Measurements from ENCODE around the gene CENATAC.
"Not testable (repeated sequence)": the region's sequence is repeated elsewhere in the genome, so short reads cannot be mapped to it uniquely, and the experiment has no call there.

Gene CENATAC

DNA sequence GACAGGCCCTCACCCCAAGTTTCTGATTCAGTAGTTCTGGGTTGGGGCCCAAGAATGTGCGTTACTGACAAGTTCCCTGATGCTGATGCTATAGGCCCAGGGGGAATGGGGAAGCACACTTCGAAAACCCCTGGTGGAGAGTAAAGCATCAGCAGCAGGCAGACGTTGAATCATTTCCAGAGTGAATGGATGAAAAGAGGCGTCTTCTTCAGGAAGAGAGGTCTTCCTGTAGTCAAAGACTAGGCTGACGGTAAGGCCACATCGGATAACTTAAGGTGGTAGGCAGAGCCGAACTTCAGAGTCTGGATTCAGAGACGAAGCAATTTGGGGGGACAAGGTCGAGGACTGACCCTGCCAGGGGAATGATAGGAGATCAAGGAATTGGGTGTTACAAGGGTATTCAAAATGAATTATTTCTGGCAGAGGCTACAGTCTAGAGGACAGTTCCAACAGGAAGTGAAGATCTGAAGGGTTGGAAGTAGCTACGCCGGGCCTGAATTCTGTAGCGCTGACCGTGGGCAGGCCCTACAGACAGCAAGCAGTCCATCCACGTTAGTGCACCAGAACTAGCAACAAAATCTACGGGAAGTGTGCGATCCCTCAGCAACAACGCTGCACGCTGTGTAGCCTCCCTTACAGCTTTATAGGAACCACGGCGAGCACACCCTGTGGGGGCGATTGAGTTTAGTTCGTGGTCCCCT, 862 bp upstream of the CENATAC start:
- DNase-seq (ENCODE audit: low spot score): no peak

DNA sequence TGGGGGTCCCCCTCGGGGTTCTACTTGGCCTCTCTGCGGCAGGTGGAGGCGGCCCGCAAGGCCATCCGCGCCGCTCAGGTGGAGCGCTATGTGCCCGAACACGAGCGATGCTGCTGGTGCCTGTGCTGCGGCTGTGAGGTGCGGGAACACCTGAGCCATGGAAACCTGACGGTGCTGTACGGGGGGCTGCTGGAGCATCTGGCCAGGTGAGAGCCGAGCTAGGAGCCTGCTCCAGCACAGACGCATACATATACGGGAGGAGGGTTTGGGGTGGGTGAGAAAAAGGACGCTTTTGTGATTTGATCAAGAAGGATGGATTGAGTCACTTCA, 415 bp downstream of the CENATAC start:
- no peak for DNase-seq (ENCODE audit: low spot score)

DNA sequence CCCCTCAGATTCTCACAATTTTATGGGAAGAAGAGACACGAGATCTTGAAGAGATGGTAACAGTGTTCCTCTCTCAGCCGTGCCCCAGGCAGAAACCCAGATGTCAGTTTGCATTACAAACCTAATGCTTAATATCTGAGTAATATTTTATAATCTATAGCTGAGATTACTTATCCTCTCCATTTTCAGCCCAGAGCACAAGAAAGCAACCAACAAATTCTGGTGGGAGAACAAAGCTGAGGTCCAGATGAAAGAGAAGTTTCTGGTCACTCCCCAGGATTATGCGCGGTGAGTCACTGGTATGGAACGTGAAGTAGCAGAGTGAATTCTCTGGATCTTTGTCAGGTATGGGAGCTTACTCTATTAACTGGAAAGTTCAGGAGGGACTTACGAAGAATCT, 884 bp downstream of the CENATAC start:
- no peak for DNase-seq (ENCODE audit: low spot score)

DNA sequence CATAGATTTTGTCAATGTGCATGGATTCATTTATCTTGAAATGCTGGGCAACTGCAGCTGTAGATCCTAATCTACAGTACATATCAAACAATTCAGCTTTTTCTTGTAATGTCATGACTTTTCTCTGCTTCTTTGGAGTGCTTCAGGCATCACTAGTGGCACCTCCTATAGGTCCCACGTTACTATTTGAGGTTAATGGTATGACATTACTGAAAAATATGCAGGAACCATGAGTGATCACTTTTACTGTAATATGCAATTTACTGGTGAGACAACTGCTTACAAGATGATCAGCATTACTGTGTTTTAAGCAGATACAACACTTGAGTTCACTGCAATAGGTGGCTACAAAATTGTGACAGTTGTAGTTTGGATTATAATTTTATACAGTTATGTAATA, 3.0 kb downstream of the CENATAC start:
- no peak for DNase-seq (ENCODE audit: low spot score)

DNA sequence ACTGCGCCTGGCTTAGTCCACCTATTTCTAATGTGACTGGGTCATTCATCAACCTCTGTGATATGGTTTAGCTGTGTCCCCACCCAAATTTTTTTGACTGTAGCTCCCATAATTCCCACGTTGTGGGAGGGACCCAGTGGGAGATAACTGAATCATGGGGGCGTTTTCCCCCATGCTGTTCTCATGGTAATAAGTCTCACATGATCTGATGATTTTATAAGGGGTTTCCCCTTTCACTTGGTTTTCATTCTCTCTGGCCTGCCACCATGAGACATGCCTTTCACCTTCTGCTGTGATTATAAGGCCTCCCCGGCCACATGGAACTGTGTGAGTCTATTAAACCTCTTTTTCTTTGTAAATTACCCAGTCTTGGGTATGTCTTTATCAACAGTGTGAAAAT, 8.7 kb downstream of the CENATAC start:
- DNase-seq (ENCODE audit: low spot score): no peak

DNA sequence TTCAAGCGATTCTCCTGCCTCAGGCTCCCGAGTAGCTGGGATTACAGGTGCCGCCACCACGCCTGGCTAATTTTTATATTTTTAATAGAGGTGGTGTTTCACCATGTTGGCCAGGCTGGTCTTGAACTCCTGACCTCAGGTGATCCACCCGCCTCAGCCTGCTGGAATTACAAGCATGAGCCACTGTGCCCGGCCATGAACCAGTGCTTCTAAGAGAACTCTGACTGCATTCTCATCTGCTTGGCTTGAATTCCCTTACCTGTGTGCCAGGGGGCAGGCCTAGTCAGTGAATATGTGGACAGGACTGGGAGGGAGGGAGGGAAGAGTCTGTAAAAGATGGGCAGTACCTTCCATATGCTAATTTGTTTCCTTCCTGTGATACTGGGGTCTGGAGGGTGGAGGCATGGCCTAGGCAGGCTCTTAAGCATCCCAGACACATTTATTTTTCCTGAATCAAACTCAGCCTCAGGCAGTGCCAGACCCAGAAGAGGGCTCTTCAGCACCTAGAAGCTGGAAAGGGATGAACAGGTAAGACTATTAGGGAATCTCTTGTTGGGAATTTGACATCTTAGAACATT, 13.6 kb downstream of the CENATAC start:
- no peak for DNase-seq (ENCODE audit: low spot score)

DNA sequence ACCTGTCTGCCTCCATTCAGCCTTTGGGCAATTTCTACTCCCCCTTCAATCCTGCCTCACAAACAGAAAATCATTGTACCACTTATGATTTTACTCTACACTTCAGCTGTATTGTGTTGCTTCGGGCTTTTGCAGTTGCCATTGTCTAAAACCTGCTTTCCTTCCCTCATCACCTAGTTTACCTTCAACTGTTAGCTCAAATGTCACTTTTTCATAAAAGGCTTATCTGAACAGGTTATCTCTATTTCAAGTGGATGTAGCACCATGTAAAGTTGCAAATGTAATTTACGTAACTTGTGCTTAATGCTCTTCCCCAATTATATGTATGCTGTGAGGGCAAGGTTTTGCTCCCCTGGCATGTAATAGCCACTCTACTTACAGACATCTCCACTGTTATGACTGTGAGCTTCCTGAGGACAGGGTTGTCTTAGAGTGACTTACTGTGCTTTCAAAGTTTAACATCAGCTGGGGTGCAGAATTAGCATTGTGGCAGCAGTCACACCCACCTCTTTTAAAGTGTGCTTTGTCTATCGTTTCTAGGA, 14.8 kb downstream of the CENATAC start:
- DNase-seq (ENCODE audit: low spot score): no peak

DNA sequence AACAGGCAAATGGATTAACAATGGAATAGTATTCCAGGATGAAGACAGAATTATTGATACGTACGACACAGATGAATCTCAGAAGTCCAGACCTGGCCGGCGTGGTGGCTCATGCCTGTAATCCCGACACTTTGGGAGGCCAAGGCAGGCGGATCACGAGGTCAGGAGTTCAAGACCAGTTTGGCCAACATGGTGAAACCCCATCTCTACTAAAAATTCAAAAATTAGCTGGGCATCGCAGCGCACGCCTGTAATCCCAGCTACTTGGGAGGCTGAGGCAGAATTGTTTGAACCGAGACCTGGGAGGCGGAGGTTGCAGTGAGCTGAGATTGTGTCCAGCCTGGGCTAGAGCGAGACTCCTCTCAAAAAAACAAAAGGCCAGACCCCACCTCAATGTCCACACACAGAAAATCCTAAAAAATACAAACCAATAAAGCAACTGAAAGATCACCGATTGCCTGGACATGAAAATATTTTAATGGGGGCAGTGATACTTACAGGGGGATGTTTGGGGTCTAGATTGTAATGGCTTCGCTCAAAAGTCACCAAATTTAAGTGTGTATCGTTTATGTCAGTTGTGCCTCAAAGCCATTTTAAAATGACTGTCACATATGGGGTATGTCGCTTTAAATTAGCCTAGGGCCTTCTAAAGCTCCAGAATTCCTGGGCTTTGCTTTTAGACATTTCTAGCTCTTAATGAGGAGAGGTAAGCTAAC, 16.4 kb downstream of the CENATAC start:
- no peak for DNase-seq (ENCODE audit: low spot score)

DNA sequence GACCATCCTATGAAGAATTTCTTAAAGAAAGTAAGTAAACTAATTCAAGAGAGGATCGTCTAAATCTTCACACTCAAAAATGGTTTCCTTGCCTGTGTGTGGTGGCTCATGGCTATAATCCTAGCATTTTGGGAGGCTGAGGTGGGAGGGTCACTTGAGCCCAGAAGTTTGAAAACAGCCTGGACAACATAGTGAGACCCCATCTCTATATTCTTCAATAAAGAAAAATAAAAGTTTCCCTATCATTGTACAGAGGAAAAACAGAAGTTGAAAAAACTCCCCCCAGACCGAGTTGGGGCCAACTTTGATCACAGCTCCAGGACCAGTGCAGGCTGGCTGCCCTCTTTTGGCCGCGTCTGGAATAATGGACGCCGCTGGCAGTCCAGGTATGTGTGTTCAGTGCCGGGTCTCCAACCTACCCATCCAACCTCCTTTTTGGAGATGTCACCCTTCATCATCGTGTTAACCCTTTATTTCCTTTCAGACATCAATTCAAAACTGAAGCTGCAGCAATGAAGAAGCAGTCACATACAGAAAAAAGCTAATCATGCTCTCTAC, 17.2 kb downstream of the CENATAC start:
- DNase-seq (ENCODE audit: low spot score): no peak

DNA sequence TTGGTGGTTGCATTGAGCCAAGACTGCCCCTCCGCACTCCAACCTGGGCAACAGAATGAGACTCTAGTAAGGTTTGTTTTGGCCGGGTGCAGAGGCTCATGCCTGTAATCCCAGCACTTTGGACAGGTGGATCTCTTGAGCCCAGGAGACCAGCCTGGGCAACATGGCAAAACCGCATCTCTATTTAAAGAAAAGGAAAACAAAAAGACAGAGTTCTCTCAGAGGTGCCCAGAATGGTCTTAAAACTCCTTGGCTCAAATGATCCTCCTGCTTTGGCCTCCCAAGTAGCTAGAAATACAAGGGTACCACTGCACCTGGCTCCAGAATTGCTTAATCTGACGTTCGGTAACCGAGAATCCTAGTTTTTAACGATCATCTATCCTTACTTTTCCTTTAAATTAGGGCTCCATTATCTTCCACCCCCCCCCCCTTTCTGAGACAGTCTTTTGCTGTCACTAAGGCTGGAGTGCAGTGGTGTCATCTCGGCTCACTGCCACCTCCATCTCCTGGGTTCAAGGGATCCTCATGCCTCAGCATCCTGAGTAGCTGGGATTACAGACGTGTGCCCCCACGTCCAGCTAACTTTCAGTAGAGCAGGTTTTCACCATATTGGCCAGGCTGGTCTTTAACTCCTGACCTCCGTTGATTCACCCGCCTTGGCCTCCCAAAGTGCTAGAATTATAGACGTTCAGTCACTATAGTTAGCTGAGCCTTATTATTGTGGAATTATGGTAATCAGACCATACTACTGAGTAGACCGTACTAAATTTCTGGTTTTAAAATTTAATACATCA, 18.5 kb downstream of the CENATAC start:
- DNase-seq (ENCODE audit: low spot score): no peak

DNA sequence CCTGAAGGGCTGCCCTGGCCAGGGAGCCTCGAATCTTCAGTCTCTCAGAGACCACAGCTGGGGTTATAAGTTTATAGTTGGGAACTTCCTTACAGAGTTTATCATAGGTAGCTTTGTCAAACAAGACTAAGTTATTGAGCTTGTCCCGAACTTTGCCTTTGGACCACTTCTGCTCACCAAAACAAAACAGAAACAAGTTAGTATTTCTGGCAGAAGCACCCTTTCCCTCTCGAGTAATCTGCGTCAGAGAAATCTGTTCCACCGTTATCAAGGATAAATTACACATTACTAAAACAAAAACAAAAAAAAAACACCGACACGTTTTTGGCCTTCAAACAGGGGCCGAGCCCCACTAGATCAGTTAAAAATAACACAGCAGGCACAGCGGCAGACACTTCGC, 19.4 kb downstream of the CENATAC start:
- DNase-seq (ENCODE audit: low spot score): not testable (repeated sequence)

DNA sequence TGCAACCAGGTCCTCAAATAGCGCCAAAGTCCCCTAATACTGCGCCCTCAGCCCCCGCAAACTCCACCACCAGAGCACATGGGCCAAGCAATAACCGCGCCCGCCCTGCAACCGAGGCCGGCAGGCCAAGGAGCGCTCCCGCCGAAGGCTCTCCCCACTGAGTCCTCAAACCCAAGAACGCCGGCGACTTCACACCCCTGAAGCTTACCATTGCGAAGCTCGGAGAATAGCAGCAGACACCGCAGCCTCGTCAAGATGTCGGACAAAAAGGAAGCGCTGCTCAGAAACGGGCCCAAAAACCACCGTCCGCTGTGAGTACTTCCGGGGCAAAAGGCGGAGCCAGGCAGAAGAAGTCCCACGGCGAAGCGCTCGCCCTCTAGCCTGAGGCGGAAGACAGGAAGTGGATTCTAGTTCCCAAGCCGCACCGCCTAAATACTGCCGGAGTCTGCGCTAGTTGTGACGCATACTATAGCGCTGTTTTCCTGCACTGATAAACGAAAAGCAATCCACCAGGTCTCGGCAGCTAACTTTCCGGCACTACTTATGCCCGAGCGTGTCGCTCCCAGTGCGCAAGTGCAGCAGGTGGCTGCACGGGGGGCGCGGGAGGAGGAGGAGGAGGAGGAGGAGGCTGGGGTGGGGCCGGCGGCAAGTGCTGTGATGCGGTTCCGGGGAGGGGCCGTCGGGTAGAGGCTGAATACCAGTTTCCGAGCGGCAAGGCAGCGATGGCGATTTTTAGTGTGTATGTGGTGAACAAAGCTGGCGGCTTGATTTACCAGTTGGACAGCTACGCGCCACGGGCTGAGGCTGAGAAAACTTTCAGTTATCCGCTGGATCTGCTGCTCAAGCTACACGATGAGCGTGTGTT, 20.4 kb downstream of the CENATAC start, which contains the start of the genes RPS25 and TRAPPC4:
Gene RPS25, minus strand, starts transcription at position 270 of the 865 bp plus-strand sequence. Its CDS starts 59 bp downstream, at position 211.
Gene TRAPPC4, plus strand, starts transcription at position 693 of the 865 bp plus-strand sequence. Its CDS starts 30 bp downstream, at position 723.
- peak; percentile 98 for DNase-seq (ENCODE audit: low spot score)

DNA sequence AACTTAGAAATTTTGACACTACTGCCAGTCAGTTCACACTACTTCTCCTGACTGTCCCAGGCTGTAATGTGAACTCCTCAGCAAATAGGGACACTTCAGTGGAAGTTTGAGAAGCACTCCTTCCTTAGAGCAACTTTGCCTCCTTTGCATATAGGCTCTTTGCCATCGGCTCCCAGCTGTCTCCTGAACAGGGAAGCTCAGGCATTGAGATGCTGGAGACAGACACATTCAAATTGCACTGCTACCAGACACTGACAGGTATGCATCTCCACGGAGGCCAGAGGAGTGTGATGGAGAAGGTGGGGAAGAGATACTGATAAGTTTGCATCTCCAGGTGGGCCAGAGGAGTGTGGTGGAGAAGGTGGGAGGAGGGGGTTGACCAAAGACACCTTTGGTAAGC, 22.1 kb downstream of the CENATAC start:
- no peak for DNase-seq (ENCODE audit: low spot score)

DNA sequence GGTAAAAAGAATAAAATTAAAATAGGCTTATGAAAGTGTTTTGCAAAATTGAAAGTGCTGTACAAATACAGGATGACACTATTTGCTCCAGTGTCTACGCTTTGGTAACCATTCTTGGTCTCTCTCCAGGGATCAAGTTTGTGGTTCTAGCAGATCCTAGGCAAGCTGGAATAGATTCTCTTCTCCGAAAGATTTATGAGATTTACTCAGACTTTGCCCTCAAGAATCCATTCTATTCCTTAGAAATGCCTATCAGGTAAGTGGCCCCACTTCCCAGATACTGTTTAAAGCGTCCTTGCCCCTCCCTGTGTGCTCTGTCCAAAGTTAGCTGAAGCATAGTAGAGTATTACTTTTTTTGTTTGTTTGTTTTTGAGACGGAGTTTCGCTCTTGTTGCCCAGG, 23.7 kb downstream of the CENATAC start:
- DNase-seq (ENCODE audit: low spot score): no peak

DNA sequence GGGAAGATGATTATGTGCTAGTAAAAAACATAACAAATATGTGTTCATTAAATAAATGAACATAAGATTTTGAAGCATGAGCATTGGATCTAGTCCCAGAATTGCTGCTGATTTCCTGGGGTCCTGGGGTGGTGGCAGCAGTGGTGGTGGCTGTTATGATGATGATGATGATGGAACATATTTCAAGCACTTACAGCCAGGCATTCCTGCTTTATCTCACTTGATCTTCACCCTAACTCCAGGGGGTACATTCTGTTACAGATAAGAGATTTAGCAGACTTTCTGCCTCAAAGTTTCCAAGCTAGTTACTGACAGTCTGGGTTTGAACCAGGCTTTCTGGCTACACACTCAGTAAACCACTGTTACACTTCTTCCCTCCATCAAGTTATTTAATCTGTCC, 25.8 kb downstream of the CENATAC start:
- no peak for DNase-seq (ENCODE audit: low spot score)

DNA sequence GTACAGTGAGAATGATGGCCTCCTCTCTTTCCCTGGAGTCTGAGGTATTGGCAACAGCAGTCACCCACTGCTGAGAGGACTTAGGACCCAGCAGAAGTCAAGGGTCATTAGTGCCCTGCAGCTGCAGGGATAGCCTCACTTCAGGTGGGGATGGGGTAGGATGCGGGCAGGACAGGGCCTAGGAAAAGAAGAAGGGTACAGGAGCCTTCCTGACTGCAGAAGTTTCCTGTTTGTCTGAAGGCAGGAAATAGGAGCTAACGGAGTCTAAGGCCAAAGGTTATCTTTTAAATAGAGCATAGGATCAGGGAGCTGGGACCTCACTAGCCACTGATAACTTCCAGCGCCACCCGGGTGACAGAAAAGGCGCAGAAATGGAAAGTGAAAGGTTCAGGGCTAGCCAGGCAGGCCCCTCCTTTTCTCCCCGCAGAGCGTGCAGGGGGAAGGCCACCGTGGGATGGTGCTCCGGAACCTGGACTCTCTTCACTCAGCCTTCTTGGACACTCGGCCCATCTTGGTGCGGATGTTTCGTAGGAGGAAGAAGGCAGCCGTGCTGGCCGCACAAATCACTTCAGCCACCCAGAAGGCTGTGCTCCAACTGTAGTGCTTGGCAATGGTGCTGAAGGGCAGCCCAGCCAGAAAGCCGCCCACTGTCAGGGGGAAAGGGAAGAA, 26.6 kb downstream of the CENATAC start:
- no peak for DNase-seq (ENCODE audit: low spot score)

DNA sequence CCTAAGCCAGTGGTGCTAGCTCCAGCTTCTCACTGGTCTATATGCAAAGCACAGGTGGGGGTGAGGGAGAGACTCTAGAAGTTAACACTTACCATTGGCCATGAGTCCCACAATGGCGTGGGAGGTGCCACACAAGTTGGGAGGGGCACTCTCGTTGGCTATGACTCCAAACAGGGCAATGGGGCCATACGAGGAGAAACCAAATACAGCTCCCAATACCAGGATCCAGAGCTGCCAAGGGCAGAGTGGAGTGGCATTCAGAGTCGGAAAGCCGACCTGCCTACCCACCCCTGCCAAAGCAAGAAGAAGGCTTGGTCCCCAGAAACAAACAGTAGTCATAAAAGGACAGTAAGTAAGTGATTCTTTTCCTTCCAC, 27.1 kb downstream of the CENATAC start:
- no peak for DNase-seq (ENCODE audit: low spot score)

DNA sequence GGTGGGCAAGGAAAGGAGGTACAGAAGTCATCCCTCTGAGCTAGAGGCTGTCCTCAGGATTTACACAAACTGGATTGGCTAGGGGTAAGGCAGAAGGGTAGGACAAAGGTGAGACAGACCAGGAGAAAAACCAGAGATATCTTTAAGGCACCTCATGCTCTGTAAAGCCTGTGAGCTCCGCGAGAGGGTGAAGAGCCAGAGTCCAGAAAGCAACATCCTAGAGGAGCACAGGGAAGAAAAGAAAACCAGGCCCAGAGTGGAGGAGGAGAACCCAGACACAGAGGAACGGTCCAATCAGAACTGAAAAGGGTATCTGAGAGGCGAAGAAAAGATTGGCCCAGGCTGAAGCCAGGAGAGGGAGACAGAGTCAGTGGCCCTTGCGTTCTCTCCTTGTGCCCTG, 27.6 kb downstream of the CENATAC start:
- no peak for DNase-seq (ENCODE audit: low spot score)

DNA sequence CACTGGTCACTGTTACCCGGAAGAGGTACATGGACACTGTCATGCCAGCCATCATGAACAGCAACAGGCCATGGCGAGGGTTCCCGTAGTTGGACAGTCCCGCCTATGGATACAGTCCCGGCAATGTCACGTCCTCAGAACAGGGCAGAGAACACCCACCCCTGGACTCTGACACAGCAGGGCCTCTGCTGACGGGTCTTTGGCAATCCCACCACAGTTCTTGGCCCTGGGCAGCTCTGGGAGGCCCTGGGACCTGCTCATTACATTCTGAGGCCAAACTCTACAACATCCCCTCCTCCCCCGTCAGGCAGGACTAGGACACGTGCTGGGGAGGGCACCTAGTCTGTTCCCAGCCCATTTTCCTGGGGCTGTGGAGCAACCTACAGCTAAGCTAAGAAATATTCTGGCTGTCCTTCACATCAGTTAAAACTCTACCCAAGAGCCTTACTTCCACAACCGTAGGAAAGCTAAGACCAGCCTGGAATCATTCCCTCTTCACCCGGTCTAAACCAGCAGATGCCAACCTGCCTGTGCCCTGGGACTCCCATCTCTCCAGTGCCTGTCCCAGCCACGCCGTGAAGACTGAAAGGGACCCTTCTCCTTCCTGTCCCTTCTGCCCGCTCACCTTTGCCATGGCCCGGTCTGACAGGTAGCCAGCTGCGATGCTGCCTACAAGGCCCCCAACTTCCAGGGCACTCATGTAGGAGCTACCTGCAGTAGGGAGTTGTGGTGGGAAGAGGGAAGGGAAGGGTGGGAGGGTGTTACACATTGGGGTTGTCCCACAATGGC, 28.2 kb downstream of the CENATAC start:
- no peak for DNase-seq (ENCODE audit: low spot score)

DNA sequence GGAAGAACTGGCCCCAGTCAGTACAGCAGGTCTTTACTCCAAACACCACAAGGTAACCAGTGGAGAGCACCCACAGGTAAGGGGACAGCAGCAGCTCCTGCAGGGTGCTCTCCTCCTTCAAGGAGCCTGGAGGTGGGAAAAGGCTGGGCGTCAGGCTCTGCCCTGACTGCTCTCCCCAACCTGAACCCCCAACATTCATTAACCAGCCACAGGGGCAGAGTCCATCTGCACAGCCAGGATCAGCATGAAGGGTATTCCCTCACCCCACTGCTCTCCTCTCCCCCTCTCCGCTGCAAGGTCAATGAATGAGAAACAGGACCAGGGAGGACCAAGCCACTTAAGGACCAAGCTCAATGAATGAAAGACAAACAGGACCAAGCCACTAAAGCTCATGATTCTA, 29.0 kb downstream of the CENATAC start:
- DNase-seq (ENCODE audit: low spot score): no peak

Measured in globus pallidus (tissue), 1 donor.